Left hindlimb (tissue), 1 donor: ENCODE measurements around the gene CXXC4.

Experiments
- DNase-seq: peaks from one replicate; pipeline ENCODE4 v3.0.0-alpha.2; 2018

CXXC4 gene

GRCh38 chr4:104488151-104488550 is 6.5 kb downstream of the CXXC4 start:
- DNase-seq = no peak

DNA sequence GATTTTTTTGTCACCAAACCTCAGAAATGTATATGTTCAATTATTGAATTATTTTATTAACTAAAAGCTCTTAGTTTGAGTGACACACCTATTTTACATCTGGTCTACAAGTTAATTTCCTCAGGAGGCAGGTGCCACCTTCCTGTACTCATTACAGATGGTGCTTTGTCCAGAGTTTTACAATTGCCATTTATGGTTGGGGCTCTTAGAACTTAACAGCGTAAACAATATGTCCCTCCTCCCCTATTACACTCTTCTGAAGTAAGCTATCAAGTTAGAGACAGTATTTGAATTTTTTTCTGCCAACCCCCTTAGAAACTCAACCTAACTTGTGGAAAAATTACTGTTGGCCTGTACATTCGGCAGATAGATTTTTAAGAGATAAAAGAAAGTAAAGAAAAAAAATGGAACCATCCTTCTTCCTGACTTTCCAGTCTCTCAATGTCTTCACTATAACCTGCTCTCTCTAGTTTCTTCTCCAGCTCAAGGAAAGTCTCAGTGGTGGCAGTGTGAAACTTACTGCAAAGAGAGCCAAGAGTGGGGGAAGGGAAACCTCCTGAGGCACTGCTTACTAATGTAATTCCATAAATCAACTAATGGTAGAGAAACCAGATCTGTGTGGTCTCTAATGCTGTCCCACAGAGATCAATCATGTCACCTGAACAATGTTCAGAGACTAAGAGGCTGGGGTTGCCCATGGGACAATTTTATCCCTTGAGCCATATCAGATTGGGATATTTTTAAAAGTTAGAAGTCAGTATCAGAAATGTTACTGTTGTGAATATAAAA is 7.8 kb downstream of the CXXC4 start:
- DNase-seq = no peak

GRCh38 chr4:104475652-104476051 is 19.0 kb downstream of the CXXC4 start:
- no peak for DNase-seq

DNA sequence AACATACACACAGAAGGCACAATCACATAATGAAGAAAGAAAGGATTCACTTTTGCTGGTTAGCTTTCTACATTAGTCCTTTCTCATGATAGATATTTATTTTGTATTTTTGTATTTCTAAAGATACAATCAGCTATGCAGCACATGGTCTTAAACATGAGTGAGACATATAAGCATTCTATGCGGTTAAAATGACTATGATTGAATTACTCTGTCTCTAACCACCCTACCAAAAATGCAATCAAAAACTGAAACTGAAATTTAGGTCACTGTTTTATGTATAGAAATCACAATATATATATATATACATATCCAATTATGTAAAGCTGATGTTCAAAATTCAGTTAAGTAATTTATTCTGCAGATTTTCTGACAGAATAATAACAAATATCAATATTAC is 21.9 kb downstream of the CXXC4 start:
- DNase-seq = no peak

GRCh38 chr4:104470770-104471169 is 23.9 kb downstream of the CXXC4 start:
- no peak for DNase-seq

- no peak for DNase-seq
Measured at GRCh38 chr4:104469794-104470193, 24.9 kb downstream of the CXXC4 start.

DNA sequence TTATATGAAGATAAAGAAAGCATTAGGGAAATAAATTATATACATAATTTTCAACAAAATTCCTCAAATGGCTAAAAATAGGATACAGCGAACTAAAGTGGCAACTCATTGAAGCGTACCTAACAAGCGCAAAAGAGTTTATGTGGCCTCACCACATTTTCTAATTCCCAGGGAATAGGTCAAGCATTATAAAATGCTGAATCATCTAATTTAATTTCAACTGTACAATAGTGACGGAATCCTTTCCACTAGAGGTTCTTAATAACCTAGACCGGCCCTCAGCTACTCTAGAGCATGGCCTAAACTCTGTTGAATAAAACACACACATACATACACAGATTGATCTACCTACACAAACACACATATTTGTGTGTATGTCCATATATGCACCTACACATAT is 29.1 kb downstream of the CXXC4 start:
- DNase-seq = no peak

GRCh38 chr4:104465201-104465600 is 29.5 kb downstream of the CXXC4 start:
- DNase-seq = no peak

DNA sequence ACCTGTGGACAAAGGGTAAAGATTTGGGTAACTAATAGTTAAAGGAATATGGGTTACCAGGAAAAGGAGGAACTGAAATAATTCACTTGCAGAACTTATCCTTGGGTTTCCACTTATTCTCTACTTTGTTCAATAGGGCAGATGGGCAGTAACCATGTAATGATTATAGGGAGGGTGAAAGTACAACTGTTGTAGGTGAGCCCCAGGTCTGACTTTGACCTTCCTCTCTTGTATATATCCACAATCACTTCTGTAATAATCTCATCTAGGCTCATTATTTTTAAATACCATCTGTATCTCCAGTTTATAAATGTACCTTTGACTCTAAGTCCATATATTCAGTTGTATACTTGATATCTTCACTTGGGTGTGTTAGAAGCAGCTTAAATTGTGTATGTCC is 32.1 kb downstream of the CXXC4 start:
- no peak for DNase-seq

DNA sequence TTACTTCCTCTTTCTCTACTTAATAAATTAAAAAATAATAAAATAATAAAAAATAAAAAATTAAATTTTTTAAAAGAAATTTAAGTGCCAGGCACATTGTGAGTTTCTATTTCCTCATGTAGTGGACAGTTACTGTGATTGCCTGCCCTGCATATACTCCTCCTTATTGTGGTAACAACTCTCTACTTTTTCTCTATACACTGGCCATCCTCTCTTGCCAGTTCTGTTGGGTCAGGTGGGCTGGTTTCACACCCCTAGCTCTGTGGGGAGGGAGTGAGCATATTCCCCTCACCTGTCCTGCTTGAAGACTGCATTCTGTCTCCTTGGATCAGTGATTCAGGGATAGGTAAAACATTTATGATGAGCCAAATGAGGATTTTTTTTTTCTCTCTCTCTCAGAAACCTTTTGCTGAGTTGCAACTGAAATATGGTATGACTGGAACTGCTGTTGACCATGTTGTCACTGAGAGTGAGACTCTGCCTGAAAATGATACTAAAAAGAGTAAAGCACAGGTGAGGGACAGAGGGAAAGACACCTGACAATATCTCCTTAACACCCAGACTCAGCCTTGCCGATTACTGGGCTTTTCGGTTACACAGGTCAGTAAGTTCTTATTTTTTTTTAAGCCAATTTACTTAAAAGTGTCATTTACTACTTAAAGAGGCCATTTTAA is 37.2 kb downstream of the CXXC4 start:
- DNase-seq = no peak

- DNase-seq = no peak
Measured at GRCh38 chr4:104451573-104451972, 43.1 kb downstream of the CXXC4 start.

DNA sequence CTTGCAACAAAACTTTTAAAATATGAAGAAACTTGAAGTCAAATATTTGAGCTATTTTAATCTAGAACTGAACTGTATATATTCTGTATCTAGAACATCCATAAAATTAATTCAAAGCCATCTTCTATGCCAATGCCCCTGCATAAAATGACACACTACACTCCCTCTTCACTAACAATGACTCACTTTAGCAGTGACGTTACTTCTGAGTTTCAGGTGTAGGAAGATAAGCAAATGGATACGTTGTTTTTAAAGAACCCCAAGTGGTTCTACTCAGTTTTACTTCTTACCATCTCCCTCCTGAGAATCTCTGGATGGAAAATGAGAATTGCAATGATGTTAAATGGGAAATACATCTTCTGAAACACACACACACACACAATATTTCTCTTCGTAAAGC is 45.2 kb downstream of the CXXC4 start:
- no peak for DNase-seq

DNA sequence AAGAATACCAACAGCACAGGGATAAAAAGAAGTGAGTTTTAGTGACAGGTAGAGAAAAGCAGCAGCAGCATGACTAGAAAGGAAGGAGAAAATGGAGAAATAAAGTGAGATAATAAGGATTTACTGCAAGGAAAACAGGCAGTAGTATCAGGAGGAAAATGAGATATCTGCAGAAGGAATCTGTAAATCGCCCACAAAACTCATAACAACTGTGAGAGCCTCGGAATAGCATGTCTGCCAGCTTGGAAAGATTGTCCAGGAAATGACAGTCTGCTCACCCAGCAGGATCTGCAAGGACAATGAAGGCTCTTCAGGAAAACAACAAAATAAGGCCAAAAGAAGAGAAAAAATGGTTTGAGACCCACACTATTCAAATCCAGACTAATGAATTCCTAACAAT is 47.4 kb downstream of the CXXC4 start:
- no peak for DNase-seq

GRCh38 chr4:104446431-104447278 is 48.0 kb downstream of the CXXC4 start:
- no peak for DNase-seq

- DNase-seq = no peak
Measured at GRCh38 chr4:104444685-104445084, 50.0 kb downstream of the CXXC4 start.

DNA sequence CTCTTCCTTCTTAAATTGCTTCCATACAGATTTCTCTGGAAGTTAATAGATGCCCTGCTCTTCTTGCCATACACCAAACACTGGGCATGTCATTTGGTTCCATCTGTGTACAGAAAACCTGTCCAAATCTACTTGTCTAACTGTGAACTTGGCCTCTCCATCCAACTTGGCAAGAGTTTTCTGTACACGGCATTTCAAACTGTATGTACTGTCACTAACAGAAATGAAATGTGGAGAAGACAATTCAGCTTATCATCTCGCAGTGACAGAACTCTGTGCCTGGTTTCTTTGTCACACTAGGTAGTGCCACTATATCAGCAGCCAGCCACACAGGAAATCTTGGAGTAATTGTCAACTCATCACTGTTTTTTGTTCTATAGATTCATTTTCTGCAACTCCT is 58.2 kb downstream of the CXXC4 start:
- no peak for DNase-seq

GRCh38 chr4:104429150-104429741 is 65.4 kb downstream of the CXXC4 start:
- no peak for DNase-seq

DNA sequence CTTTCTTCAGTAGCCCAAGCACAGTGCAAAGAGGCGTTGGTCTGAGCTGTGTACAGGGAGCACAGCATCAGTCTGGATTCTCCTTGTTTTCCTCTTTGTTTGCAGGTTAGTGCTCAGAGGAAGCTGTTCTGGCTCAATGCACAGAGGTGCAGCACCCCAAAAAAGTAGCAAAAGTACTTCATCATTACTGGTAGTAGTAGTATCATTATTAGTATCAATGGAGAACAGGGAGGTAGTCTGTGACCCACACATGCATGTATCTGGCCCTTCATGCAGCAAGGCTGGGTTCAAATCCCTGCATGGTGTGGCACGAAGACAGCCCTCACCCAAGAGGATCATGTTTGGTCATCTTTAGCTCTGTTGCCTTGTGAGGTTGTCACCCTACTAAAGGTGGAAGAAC is 68.7 kb downstream of the CXXC4 start:
- no peak for DNase-seq

- no peak for DNase-seq
Measured at GRCh38 chr4:104424989-104425388, 69.7 kb downstream of the CXXC4 start.

GRCh38 chr4:104424475-104424941 is 70.2 kb downstream of the CXXC4 start:
- no peak for DNase-seq

- DNase-seq = no peak
Measured at GRCh38 chr4:104421566-104421965, 73.1 kb downstream of the CXXC4 start.

DNA sequence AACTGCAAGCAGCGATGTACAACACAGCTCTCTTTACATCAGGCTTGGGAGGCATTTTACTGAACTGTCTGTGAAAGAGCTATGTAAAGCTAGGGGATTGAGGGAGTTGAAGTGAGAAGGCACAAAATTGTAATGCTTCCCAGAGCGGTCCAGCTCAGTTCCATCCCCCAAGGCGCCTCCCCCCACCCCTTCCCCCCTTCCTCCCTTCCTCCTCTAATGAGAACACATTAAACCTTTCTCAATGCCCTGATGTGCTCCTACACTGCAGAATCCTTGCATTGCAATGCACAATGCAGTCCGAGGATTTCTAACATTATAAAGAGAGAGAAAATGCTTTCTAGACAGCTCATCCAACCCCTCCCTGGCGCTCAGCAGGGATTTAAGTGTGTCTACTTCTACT is 73.9 kb downstream of the CXXC4 start:
- peak; percentile 45 for DNase-seq
